Upper lobe of right lung (tissue), 1 donor: ENCODE results near the gene RASGRF2. TPM values are rescaled to one million over a fixed set of nuclear protein-coding genes. Genes with fewer than 3 reads are reported as not detected.

Experiments used
- ATAC-seq: fragments of 200-7000 bp; cut with Tn5 transposase; one replicate; pipeline ENCODE4 v1.9.1; 2020; ENCODE audit warnings: mild to moderate bottlenecking, moderate library complexity
- DNase-seq: peaks from one replicate; pipeline ENCODE4 v3.0.0-alpha.2; 2020
- H3K27ac ChIP-seq: fragments of 200-600 bp; one replicate; pipeline ENCODE4 v1.8.0; 2022
- H3K27me3 ChIP-seq: fragments of 200-600 bp; one replicate; pipeline ENCODE4 v1.8.0; 2022; ENCODE audit warnings: mild to moderate bottlenecking
- H3K36me3 ChIP-seq: fragments of 200-600 bp; one replicate; pipeline ENCODE4 v1.8.0; 2022
- H3K4me1 ChIP-seq: fragments of 200-600 bp; one replicate; pipeline ENCODE4 v1.8.0; 2022
- H3K4me3 ChIP-seq: fragments of 200-600 bp; one replicate; pipeline ENCODE4 v1.8.0; 2022; ENCODE audit warnings: mild to moderate bottlenecking
- H3K9me3 ChIP-seq: fragments of 200-600 bp; one replicate; pipeline ENCODE4 v1.8.0; 2022
- CTCF ChIP-seq: fragments of 200-600 bp; IDR thresholded peaks from one replicate; pipeline ENCODE4 v1.8.0; 2022; ENCODE audit warnings: antibody characterized with exemption
- intact Hi-C: fragments of 100-400 bp; cut with DNase I; formaldehyde crosslinking; loops from one replicate; pipeline ENCODE4 v1.11.0; 2022
- total RNA-seq: library from RNA; stranded (reverse); fragmentation: NEBNext Ultra II Directional; extraction: Animal tissue kit (Norgen Biotek cat#: 25700); gene quantifications from one replicate; pipeline ENCODE4 v1.2.1, GENCODE V29; 2021
- donor health status: DM: no; HTN: yes; CAD: no; lungs with severe emphysema.

Gene RASGRF2
- total RNA-seq, 1 donor from 2014 or later = 5.4 TPM

GRCh38 chr5:81195335-81195929 lies 235.3 kb downstream of the RASGRF2 start:
- intact Hi-C loops = no loop called here
- H3K4me3 ChIP-seq = no peak overlapping the region
- ATAC-seq = no peak

GRCh38 chr5:81202655-81203054 lies 242.5 kb downstream of the RASGRF2 start:
- Histone ChIP-seq H3K27ac (no peak overlapping the region), H3K27me3 (no peaks in the 10 kb centered on the region), H3K36me3 (no peaks in the 10 kb centered on the region), H3K4me3 (no peak overlapping the region), H3K9me3 (no peaks in the 10 kb centered on the region), H3K4me1 (no peaks in the 10 kb centered on the region)
- intact Hi-C loops = no loop called here
- DNase-seq = no peak
- ATAC-seq = no peak
- no peak for TF ChIP-seq CTCF

More at GRCh38 chr5:81195335-81195929, 235.3 kb downstream of the RASGRF2 start:
- Histone ChIP-seq H3K4me1 (peaks cover 8% of the 10 kb centered on the region), H3K27me3 (no peaks in the 10 kb centered on the region), H3K36me3 (no peaks in the 10 kb centered on the region), H3K27ac (no peak overlapping the region), H3K9me3 (no peaks in the 10 kb centered on the region)
- TF ChIP-seq CTCF = no peak
- no peak for DNase-seq

GRCh38 chr5:81203729-81204128 lies 243.6 kb downstream of the RASGRF2 start:
- Histone ChIP-seq H3K4me1 (no peaks in the 10 kb centered on the region), H3K4me3 (no peak overlapping the region), H3K27me3 (no peaks in the 10 kb centered on the region), H3K9me3 (no peaks in the 10 kb centered on the region), H3K27ac (no peak overlapping the region), H3K36me3 (no peaks in the 10 kb centered on the region)
- intact Hi-C loops = no loop called here
- DNase-seq (no peak), ATAC-seq (no peak)
- TF ChIP-seq CTCF = no peak

GRCh38 chr5:81204205-81204604 lies 244.0 kb downstream of the RASGRF2 start:
- Histone ChIP-seq H3K27ac (no peak overlapping the region), H3K27me3 (no peaks in the 10 kb centered on the region), H3K36me3 (no peaks in the 10 kb centered on the region), H3K4me1 (no peaks in the 10 kb centered on the region), H3K4me3 (no peak overlapping the region), H3K9me3 (no peaks in the 10 kb centered on the region)
- DNase-seq (no peak), ATAC-seq (no peak)
- intact Hi-C loops = no loop called here
- no peak for TF ChIP-seq CTCF

GRCh38 chr5:81205058-81205457 lies 244.9 kb downstream of the RASGRF2 start:
- intact Hi-C loops = no loop called here
- DNase-seq (no peak), ATAC-seq (no peak)
- no peak for TF ChIP-seq CTCF
- Histone ChIP-seq H3K4me3 (no peak overlapping the region), H3K36me3 (no peaks in the 10 kb centered on the region), H3K4me1 (no peaks in the 10 kb centered on the region), H3K9me3 (no peaks in the 10 kb centered on the region), H3K27ac (no peak overlapping the region), H3K27me3 (no peaks in the 10 kb centered on the region)

- TF ChIP-seq CTCF = no peak
- intact Hi-C loops = no loop called here
- no peaks in the 10 kb centered on the region for H3K9me3 ChIP-seq
- H3K36me3 ChIP-seq = no peaks in the 10 kb centered on the region
- H3K27me3 ChIP-seq = no peaks in the 10 kb centered on the region
- H3K4me3 ChIP-seq = no peak overlapping the region
- ATAC-seq (no peak), DNase-seq (no peak)
- no peak overlapping the region for H3K27ac ChIP-seq
- H3K4me1 ChIP-seq = no peaks in the 10 kb centered on the region
Observed at GRCh38 chr5:81207009-81207408, 246.8 kb downstream of the RASGRF2 start.
